GM18505 (cell line): ENCODE data around the gene PRAMEF1.
"Not testable (repeated sequence)": the region's sequence is repeated elsewhere in the genome, so short reads cannot be mapped to it uniquely, and the experiment has no call there.

Source experiments
- ATAC-seq: cut with Tn5 transposase; IDR thresholded peaks from one replicate; pipeline ENCODE4 v1.9.1; 2021; ENCODE audit not compliant: unreplicated experiment
- POLR2A ChIP-seq: IDR thresholded peaks from 4 replicates; pipeline ENCODE4 v1.6.1; 2011; ENCODE audit warnings: borderline replicate concordance; ENCODE audit not compliant: insufficient read depth, insufficient read length; ENCODE audit errors: extremely low read depth

The PRAMEF1 gene

DNA sequence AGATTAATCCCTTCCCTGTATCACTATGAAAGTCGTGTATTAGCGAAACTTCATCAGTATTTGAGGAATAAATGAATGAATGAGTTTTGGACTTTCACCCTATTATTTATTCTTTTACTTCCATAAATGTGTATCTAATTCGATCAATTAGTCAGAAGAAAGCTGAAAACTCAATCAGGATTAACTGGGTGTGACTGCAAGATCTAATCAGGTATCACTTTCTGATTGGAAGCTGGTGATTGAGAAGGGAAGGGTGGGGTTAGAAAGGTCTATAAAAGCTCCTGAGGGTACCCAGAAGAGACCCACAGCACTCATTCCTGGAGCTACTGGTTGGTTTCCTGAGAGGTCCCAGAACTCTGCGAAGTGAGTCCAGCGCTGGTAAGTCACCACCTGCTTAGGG is at the start of gene PRAMEF1:
TSS of gene PRAMEF1 (plus strand) at position 301 of the 400 bp plus-strand sequence. CDS start 1,831 bp downstream, outside the sequence.
- ATAC-seq = not testable (repeated sequence)

DNA sequence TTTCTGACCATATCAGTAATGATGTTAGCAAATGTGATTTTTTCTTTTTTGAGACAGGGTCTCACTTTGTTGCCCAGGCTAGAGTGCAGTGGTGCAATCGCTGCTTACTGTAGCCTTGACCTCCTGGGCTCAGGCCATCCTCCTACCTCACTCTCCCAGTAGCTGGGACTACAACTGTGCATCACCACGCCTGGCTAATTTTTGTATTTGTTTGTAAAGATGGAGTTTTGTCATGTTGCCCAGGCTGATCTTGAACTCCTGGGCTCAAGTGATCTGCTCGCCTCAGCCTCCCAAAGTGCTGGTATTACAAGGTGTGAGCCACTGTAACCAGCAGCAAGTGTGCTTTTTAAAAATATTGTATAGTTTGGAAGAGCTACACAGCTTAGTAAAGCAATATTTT is 49.3 kb upstream of the PRAMEF1 start:
- no peak for ATAC-seq
- TF ChIP-seq POLR2A = no peak

DNA sequence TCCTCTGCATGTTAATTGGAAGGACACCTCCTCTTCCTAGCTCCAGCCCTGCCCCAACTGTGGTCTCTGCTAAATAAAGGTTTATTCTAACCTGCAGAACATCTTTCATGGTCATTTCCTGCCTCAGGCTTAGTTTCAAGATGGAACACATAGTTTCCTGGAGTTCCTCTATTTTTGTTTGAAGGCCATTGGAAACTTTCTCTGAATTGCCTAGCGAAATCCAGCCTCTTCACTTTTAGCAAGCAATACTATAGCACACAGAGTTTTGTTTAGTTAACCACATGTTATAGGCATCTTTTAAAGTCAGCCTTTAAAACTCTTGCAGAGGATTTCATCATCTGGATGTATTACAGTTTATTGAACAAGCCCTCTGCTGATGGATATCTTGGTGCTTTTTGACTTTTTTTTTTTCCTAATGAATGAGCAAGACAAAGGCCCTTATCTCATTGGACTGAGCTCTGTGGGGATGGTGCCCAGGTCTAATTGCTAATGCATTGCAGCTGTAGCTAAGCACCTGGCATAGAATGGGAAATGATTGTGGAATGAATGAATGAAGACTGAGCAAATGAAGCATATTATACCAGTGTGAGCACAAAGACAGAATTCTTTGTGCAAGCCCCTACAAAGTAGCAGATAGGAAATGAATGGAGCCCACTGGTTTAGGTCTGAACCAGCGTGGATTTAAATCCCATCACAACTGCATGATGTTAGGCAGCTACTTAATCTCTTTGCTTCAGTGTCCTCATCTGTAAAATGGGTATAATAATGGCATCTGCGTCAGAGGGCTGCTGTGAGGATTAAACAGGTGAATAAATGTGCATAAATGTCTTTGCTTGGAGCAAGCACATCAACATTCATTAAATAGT is 45.8 kb upstream of the PRAMEF1 start:
- no peak for TF ChIP-seq POLR2A
- no peak for ATAC-seq

DNA sequence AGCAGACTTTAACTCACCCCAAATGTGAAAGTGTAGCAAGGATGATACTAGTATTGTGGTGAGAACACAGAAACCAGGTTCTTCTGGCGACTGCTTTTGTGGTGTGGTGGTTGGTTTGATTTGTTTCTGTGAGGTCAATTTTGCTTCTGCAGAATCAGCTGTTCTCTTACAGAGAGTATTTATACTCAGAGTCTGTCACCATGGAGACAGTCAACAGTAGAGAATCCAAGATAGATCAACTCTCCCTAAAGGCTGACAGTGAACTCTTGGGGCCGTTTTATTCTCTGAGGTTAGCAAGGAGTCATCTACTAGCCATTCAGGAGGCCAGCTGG is 45.2 kb upstream of the PRAMEF1 start, which contains the start of gene CFAP107:
TSS of gene CFAP107 (plus strand) at position 209 of the 332 bp plus-strand sequence. CDS start 231 bp downstream, outside the sequence.
- no peak for ATAC-seq
- TF ChIP-seq POLR2A = no peak

DNA sequence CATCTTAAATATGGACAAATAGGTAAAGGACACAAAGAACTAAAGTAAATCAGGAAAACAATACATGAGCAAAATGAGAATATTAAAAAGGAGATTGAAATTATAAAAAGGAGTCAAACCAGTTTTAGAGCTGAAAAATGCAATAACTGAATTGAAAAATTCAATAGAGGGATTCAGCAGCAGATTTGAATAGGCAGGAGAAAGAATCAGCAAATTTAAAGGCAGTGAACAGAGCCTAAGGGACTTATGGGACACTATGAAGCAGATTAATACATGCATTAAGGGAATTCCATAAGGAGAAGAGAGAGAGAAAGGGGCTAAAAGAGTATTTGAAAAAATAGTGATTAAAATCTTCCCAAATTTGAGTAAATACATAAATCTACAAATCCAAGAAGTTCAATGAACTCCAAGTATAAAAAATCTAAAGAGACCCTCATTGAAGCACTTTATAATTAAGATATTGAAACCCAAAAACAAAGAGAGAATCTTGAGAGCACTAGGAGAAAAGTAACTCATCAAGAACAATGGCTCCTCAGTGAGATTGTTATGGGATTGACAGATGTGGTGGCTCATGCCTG is 42.3 kb upstream of the PRAMEF1 start:
- no peak for TF ChIP-seq POLR2A
- no peak for ATAC-seq

GRCh38 chr1:12754738-12755137 is 36.5 kb upstream of the PRAMEF1 start:
- TF ChIP-seq POLR2A = no peak
- ATAC-seq = no peak

- TF ChIP-seq POLR2A = no peak
- ATAC-seq = no peak
Measured at GRCh38 chr1:12756273-12756672, 34.9 kb upstream of the PRAMEF1 start.

GRCh38 chr1:12756768-12757413 is 34.3 kb upstream of the PRAMEF1 start:
- no peak for TF ChIP-seq POLR2A
- ATAC-seq = no peak

- no peak for TF ChIP-seq POLR2A
- no peak for ATAC-seq
Measured at GRCh38 chr1:12757836-12758235, 33.4 kb upstream of the PRAMEF1 start.

DNA sequence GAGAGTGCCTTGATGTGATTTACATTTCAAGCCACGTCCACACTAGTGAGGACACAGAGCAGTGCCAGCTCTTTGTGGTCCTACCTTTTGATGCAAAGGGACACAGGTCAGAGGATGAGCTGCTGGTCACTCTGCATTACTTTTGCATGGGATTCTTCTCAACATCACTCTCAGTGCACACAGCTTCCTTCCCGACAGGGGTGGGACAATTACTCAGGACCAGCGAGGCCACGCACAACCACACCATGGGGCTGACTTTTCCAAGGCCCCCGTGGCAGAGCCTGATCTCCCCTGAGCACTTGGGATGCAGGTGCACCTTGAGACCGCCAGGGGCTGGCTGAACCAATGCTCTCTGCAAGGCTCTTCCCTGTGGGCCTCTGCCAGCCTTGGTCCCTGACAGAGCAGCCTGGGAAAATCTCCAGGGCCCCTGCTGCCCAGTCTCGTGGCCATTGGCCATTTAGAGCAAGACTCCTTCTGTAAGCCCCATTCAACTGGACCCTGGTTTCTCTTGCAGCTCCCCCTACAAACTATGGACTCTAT is 30.9 kb upstream of the PRAMEF1 start:
- no peak for ATAC-seq
- TF ChIP-seq POLR2A = no peak

DNA sequence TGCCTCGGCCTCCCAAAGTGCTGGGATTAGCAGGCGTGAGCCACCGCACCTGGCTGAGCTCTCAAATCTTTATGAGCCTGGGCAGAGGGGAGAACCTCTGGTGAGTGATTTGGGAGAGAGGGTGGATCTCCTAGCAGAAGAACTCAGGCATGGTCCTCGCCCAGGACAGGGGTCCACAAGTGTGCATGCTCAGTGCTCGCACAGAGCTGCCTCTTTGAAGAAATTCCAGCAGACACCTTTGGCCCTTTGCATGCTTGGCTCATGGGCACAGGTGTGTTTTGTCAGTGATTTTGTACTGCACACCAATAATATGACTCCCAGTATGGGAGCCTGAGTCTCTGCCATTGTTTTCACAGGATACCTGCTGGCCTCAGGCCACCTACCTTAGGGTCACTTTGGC is 29.4 kb upstream of the PRAMEF1 start:
- TF ChIP-seq POLR2A = no peak
- no peak for ATAC-seq

DNA sequence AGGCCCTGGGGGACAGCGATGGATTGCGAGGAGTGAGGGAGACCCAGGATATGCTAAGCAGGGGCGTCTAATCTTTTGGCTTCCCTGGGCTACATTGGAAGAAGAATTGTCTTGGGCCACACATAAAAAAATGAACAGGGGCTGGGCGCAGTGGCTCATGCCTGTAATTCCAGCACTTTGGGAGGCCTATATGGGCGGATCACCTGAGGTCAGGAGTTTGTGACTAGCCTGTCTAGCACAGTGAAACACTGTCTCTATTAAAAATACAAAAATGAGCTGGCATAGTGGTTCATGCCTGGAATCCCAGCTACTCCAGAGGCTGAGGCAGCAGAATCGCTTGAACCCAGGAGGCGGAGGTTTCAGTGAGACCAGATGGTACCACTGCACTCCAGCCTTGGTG is 28.4 kb upstream of the PRAMEF1 start:
- no peak for ATAC-seq

DNA sequence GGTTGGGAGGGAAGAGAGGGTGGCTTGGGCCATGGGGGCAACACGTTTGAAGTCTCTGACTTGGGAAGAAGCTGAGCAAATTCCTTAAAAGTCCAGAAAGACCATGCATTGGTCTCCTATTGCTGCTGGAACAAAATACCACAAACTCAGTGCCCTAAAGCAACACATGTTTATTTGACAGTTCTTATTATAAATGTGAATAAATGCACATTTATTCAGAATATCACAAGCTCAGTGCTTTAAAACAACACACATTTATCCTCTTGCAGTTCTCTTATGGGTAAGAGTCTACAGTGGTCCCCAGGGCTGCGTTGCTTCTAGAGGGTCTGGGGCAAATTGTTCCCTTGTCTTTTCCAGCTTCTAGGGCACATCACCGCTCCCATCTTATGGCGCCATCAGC is 27.7 kb upstream of the PRAMEF1 start:
- ATAC-seq = no peak
- no peak for TF ChIP-seq POLR2A

More for the DNA sequence above, 28.4 kb upstream of the PRAMEF1 start:
- TF ChIP-seq POLR2A = no peak
